Measurements from ENCODE around the gene APCDD1L. TPM values are rescaled to one million over a fixed set of nuclear protein-coding genes. Genes with fewer than 3 reads are reported as not detected.

Gene APCDD1L
- total and polyA plus RNA-seq, 2 of the 8 experiments (the other 6 are each of a cell fraction or from before 2014, with no cell fraction given): 0.83 to 3.1 TPM

DNA sequence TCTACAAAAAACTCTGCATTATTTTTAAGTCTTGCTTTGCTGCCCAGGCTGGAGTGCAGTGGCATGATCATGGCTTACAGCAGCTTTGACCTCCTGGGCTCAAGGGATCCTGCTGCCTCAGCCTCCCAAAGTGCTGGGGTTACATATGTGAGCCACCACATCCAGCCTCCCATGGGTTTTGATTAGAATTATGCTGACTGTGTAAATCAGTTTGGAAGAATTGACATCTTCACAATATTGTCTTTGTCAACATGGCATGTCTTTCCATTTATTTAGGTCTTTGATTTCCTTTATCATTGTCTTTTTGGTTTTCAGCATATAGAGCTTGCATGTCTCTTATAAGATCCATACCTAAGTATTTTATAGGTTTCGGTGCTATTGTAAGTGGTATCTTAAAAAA lies 13.2 kb upstream of the APCDD1L start (continued):
- TF ChIP-seq, protein P1, sequence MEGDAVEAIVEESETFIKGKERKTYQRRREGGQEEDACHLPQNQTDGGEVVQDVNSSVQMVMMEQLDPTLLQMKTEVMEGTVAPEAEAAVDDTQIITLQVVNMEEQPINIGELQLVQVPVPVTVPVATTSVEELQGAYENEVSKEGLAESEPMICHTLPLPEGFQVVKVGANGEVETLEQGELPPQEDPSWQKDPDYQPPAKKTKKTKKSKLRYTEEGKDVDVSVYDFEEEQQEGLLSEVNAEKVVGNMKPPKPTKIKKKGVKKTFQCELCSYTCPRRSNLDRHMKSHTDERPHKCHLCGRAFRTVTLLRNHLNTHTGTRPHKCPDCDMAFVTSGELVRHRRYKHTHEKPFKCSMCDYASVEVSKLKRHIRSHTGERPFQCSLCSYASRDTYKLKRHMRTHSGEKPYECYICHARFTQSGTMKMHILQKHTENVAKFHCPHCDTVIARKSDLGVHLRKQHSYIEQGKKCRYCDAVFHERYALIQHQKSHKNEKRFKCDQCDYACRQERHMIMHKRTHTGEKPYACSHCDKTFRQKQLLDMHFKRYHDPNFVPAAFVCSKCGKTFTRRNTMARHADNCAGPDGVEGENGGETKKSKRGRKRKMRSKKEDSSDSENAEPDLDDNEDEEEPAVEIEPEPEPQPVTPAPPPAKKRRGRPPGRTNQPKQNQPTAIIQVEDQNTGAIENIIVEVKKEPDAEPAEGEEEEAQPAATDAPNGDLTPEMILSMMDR (IDR thresholded peaks at IDR 0.05; ENCODE audit: control extremely low read depth in 1 of 3, insufficient read depth in 1 of 3, low read depth in 1 of 3, low read length in 3 of 3): no peak
- TF ChIP-seq, protein P2, sequence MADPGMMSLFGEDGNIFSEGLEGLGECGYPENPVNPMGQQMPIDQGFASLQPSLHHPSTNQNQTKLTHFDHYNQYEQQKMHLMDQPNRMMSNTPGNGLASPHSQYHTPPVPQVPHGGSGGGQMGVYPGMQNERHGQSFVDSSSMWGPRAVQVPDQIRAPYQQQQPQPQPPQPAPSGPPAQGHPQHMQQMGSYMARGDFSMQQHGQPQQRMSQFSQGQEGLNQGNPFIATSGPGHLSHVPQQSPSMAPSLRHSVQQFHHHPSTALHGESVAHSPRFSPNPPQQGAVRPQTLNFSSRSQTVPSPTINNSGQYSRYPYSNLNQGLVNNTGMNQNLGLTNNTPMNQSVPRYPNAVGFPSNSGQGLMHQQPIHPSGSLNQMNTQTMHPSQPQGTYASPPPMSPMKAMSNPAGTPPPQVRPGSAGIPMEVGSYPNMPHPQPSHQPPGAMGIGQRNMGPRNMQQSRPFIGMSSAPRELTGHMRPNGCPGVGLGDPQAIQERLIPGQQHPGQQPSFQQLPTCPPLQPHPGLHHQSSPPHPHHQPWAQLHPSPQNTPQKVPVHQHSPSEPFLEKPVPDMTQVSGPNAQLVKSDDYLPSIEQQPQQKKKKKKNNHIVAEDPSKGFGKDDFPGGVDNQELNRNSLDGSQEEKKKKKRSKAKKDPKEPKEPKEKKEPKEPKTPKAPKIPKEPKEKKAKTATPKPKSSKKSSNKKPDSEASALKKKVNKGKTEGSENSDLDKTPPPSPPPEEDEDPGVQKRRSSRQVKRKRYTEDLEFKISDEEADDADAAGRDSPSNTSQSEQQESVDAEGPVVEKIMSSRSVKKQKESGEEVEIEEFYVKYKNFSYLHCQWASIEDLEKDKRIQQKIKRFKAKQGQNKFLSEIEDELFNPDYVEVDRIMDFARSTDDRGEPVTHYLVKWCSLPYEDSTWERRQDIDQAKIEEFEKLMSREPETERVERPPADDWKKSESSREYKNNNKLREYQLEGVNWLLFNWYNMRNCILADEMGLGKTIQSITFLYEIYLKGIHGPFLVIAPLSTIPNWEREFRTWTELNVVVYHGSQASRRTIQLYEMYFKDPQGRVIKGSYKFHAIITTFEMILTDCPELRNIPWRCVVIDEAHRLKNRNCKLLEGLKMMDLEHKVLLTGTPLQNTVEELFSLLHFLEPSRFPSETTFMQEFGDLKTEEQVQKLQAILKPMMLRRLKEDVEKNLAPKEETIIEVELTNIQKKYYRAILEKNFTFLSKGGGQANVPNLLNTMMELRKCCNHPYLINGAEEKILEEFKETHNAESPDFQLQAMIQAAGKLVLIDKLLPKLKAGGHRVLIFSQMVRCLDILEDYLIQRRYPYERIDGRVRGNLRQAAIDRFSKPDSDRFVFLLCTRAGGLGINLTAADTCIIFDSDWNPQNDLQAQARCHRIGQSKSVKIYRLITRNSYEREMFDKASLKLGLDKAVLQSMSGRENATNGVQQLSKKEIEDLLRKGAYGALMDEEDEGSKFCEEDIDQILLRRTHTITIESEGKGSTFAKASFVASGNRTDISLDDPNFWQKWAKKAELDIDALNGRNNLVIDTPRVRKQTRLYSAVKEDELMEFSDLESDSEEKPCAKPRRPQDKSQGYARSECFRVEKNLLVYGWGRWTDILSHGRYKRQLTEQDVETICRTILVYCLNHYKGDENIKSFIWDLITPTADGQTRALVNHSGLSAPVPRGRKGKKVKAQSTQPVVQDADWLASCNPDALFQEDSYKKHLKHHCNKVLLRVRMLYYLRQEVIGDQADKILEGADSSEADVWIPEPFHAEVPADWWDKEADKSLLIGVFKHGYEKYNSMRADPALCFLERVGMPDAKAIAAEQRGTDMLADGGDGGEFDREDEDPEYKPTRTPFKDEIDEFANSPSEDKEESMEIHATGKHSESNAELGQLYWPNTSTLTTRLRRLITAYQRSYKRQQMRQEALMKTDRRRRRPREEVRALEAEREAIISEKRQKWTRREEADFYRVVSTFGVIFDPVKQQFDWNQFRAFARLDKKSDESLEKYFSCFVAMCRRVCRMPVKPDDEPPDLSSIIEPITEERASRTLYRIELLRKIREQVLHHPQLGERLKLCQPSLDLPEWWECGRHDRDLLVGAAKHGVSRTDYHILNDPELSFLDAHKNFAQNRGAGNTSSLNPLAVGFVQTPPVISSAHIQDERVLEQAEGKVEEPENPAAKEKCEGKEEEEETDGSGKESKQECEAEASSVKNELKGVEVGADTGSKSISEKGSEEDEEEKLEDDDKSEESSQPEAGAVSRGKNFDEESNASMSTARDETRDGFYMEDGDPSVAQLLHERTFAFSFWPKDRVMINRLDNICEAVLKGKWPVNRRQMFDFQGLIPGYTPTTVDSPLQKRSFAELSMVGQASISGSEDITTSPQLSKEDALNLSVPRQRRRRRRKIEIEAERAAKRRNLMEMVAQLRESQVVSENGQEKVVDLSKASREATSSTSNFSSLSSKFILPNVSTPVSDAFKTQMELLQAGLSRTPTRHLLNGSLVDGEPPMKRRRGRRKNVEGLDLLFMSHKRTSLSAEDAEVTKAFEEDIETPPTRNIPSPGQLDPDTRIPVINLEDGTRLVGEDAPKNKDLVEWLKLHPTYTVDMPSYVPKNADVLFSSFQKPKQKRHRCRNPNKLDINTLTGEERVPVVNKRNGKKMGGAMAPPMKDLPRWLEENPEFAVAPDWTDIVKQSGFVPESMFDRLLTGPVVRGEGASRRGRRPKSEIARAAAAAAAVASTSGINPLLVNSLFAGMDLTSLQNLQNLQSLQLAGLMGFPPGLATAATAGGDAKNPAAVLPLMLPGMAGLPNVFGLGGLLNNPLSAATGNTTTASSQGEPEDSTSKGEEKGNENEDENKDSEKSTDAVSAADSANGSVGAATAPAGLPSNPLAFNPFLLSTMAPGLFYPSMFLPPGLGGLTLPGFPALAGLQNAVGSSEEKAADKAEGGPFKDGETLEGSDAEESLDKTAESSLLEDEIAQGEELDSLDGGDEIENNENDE (IDR thresholded peaks at IDR 0.05; ENCODE audit: insufficient replicate concordance, low read length): no peak
- TF ChIP-seq TAF7 (optimal IDR thresholded peaks at IDR 0.05; ENCODE audit: borderline replicate concordance, low read depth, low read length): no peak
- TF ChIP-seq JUN (IDR thresholded peaks at IDR 0.05; ENCODE audit: low read depth, low read length): no peak
